IgD-negative memory B cell (primary cell): ENCODE data around the gene CNTNAP3B. TPM values are rescaled to one million over a fixed set of nuclear protein-coding genes. Genes with fewer than 3 reads are reported as not detected.
A peak's percentile ranks its signal among the peaks of the same experiment; 100 is the strongest.
"Not testable (repeated sequence)": the region's sequence is repeated elsewhere in the genome, so short reads cannot be mapped to it uniquely, and the experiment has no call there.

Source experiments
- H3K27ac Mint-ChIP-seq, 3 donors: one replicate each; pipeline ENCODE4 v1.8.0; 2020 to 2022; ENCODE audit warnings: mild to moderate bottlenecking in 3 of 3, mixed read lengths in 3 of 3, moderate library complexity in 1 of 3
- H3K27me3 Mint-ChIP-seq: one replicate; pipeline ENCODE4 v1.8.0; 2021; ENCODE audit warnings: mixed read lengths
- H3K36me3 Mint-ChIP-seq: one replicate; pipeline ENCODE4 v1.8.0; 2020; ENCODE audit warnings: mild to moderate bottlenecking, mixed read lengths
- H3K4me1 Mint-ChIP-seq, 3 donors: one replicate each; pipeline ENCODE4 v1.8.0; 2020 to 2022; ENCODE audit warnings: mixed read lengths in 3 of 3, mild to moderate bottlenecking in 1 of 3
- H3K4me3 Mint-ChIP-seq, 4 donors: one replicate each; pipeline ENCODE4 v1.8.0; 2020 to 2022; ENCODE audit warnings: mild to moderate bottlenecking in 4 of 4, mixed read lengths in 4 of 4, moderate library complexity in 3 of 4
- H3K9me3 Mint-ChIP-seq, 3 donors: one replicate each; pipeline ENCODE4 v1.8.0; 2020 to 2021; ENCODE audit warnings: mixed read lengths in 3 of 3, mild to moderate bottlenecking in 1 of 3
- polyA plus RNA-seq: library from polyadenylated mRNA; unstranded; fragments of 300-500 nt; fragmentation: Illumina TruSeq; gene quantifications from one replicate; pipeline ENCODE4 v1.2.3, GENCODE V29; 2021

Gene CNTNAP3B
- 0.16 TPM for polyA plus RNA-seq

- H3K4me1 Mint-ChIP-seq, H3K36me3 Mint-ChIP-seq, H3K9me3 Mint-ChIP-seq, H3K27ac Mint-ChIP-seq: not testable (repeated sequence)
- Mint-ChIP-seq H3K4me3 (peak within 1 kb of the TSS in 3 of 4 donors; percentile 17 to 46 (median 45)), H3K27me3 (peaks cover 15% of the 10 kb centered on the region)
These were observed at the start of gene CNTNAP3B for GRCh38 chr9:42129073-42129729. TSS of gene CNTNAP3B (minus strand) at chr9:42129426. CDS start at chr9:42129094, 332 bp downstream.

GRCh38 chr9:42160299-42160698 lies 31.1 kb upstream of the CNTNAP3B start:
- not testable (repeated sequence) for H3K4me3 Mint-ChIP-seq, H3K9me3 Mint-ChIP-seq, H3K27me3 Mint-ChIP-seq, H3K27ac Mint-ChIP-seq, H3K4me1 Mint-ChIP-seq, H3K36me3 Mint-ChIP-seq

- H3K4me3 Mint-ChIP-seq, H3K4me1 Mint-ChIP-seq, H3K27ac Mint-ChIP-seq, H3K36me3 Mint-ChIP-seq, H3K9me3 Mint-ChIP-seq: not testable (repeated sequence)
- peaks cover 15% of the 10 kb centered on the region for H3K27me3 Mint-ChIP-seq
These were observed 2.0 kb downstream of the CNTNAP3B start for GRCh38 chr9:42127056-42127841.

- not testable (repeated sequence) for H3K4me1 Mint-ChIP-seq, H3K4me3 Mint-ChIP-seq, H3K9me3 Mint-ChIP-seq, H3K27me3 Mint-ChIP-seq, H3K36me3 Mint-ChIP-seq, H3K27ac Mint-ChIP-seq
These were observed 8.2 kb downstream of the CNTNAP3B start for GRCh38 chr9:42121007-42121406.

- not testable (repeated sequence) for H3K27me3 Mint-ChIP-seq, H3K4me3 Mint-ChIP-seq, H3K36me3 Mint-ChIP-seq, H3K4me1 Mint-ChIP-seq, H3K9me3 Mint-ChIP-seq, H3K27ac Mint-ChIP-seq
These were observed 33.3 kb downstream of the CNTNAP3B start for GRCh38 chr9:42095929-42096328.

GRCh38 chr9:42084559-42084952 lies 44.7 kb downstream of the CNTNAP3B start:
- H3K9me3 Mint-ChIP-seq, H3K4me3 Mint-ChIP-seq, H3K4me1 Mint-ChIP-seq, H3K27ac Mint-ChIP-seq, H3K27me3 Mint-ChIP-seq, H3K36me3 Mint-ChIP-seq: not testable (repeated sequence)

GRCh38 chr9:42083877-42084558 lies 45.2 kb downstream of the CNTNAP3B start:
- not testable (repeated sequence) for H3K9me3 Mint-ChIP-seq, H3K27ac Mint-ChIP-seq, H3K4me1 Mint-ChIP-seq, H3K27me3 Mint-ChIP-seq, H3K36me3 Mint-ChIP-seq, H3K4me3 Mint-ChIP-seq

- not testable (repeated sequence) for H3K9me3 Mint-ChIP-seq, H3K36me3 Mint-ChIP-seq, H3K27me3 Mint-ChIP-seq, H3K4me1 Mint-ChIP-seq, H3K4me3 Mint-ChIP-seq, H3K27ac Mint-ChIP-seq
These were observed 48.9 kb downstream of the CNTNAP3B start for GRCh38 chr9:42080376-42080775.

- H3K9me3 Mint-ChIP-seq, H3K36me3 Mint-ChIP-seq, H3K27ac Mint-ChIP-seq, H3K4me1 Mint-ChIP-seq, H3K4me3 Mint-ChIP-seq, H3K27me3 Mint-ChIP-seq: not testable (repeated sequence)
These were observed 54.4 kb downstream of the CNTNAP3B start for GRCh38 chr9:42074868-42075267.

- not testable (repeated sequence) for H3K27me3 Mint-ChIP-seq, H3K36me3 Mint-ChIP-seq, H3K4me1 Mint-ChIP-seq, H3K4me3 Mint-ChIP-seq, H3K9me3 Mint-ChIP-seq, H3K27ac Mint-ChIP-seq
These were observed 58.2 kb downstream of the CNTNAP3B start for GRCh38 chr9:42071026-42071425.

GRCh38 chr9:42070035-42070799 lies 59.0 kb downstream of the CNTNAP3B start:
- not testable (repeated sequence) for H3K27ac Mint-ChIP-seq, H3K27me3 Mint-ChIP-seq, H3K9me3 Mint-ChIP-seq, H3K4me1 Mint-ChIP-seq, H3K4me3 Mint-ChIP-seq, H3K36me3 Mint-ChIP-seq

GRCh38 chr9:42053874-42054273 lies 75.4 kb downstream of the CNTNAP3B start:
- H3K36me3 Mint-ChIP-seq, H3K9me3 Mint-ChIP-seq, H3K27me3 Mint-ChIP-seq, H3K4me3 Mint-ChIP-seq, H3K27ac Mint-ChIP-seq, H3K4me1 Mint-ChIP-seq: not testable (repeated sequence)

GRCh38 chr9:42050701-42051100 lies 78.5 kb downstream of the CNTNAP3B start:
- H3K4me1 Mint-ChIP-seq, H3K4me3 Mint-ChIP-seq, H3K9me3 Mint-ChIP-seq, H3K36me3 Mint-ChIP-seq, H3K27ac Mint-ChIP-seq, H3K27me3 Mint-ChIP-seq: not testable (repeated sequence)

GRCh38 chr9:42044422-42045010 lies 84.7 kb downstream of the CNTNAP3B start:
- not testable (repeated sequence) for H3K4me3 Mint-ChIP-seq, H3K9me3 Mint-ChIP-seq, H3K27me3 Mint-ChIP-seq, H3K27ac Mint-ChIP-seq, H3K36me3 Mint-ChIP-seq, H3K4me1 Mint-ChIP-seq

- not testable (repeated sequence) for H3K9me3 Mint-ChIP-seq, H3K27ac Mint-ChIP-seq, H3K27me3 Mint-ChIP-seq, H3K36me3 Mint-ChIP-seq, H3K4me3 Mint-ChIP-seq, H3K4me1 Mint-ChIP-seq
These were observed 95.7 kb downstream of the CNTNAP3B start for GRCh38 chr9:42033541-42033940.
